Right atrium auricular region (tissue), 2 donors: ENCODE data around the gene MGST2. TPM values are rescaled to one million over a fixed set of nuclear protein-coding genes. Genes with fewer than 3 reads are reported as not detected.

ENCODE experiments used
- DNase-seq: peaks from one replicate; pipeline ENCODE4 v3.0.0-alpha.2; 2019; ENCODE audit warnings: low spot score
- H3K27ac ChIP-seq, 2 donors: fragments of 200-600 bp; sonication (generic); 1 replicate in 1 of 2; 2 replicates in 1 of 2; pipeline ENCODE4 v1.5.1; 2016 to 2019
- H3K27me3 ChIP-seq, 2 donors: fragments of 200-600 bp; sonication (generic); one replicate each; pipeline versions ENCODE4 v1.5.1 to v1.6.0; 2017 to 2019
- H3K36me3 ChIP-seq: fragments of 200-600 bp; sonication (generic); one replicate; pipeline ENCODE4 v1.5.1; 2016
- H3K4me1 ChIP-seq, 2 donors: fragments of 200-600 bp; sonication (generic); one replicate each; pipeline versions ENCODE4 v1.5.1 to v1.6.0; 2017 to 2019
- H3K4me3 ChIP-seq, 2 donors: fragments of 200-600 bp; sonication (generic); 1 replicate in 1 of 2; 2 replicates in 1 of 2; pipeline ENCODE4 v1.5.1; 2017 to 2019; ENCODE audit warnings: mild to moderate bottlenecking in 1 of 2, moderate library complexity in 1 of 2
- H3K9me3 ChIP-seq, 2 donors: fragments of 200-600 bp; sonication (generic); one replicate each; pipeline ENCODE4 v1.5.1; 2019
- total RNA-seq, 2 donors: library from RNA; depleted of rRNA; stranded (reverse); fragments of >200 nt; gene quantifications; one replicate each; pipeline ENCODE4 v1.1.0, GENCODE V29; 2016
- TF ChIP-seq, protein P1 (sequence below), 2 donors: fragments of 200-600 bp; sonication (generic); IDR thresholded peaks; one replicate each; pipeline ENCODE4 v1.5.1; 2019; ENCODE audit warnings: antibody characterized with exemption in 2 of 2

MGST2 gene
- total RNA-seq, 2 donors from 2014 or later: 77.4 to 129 TPM

DNA sequence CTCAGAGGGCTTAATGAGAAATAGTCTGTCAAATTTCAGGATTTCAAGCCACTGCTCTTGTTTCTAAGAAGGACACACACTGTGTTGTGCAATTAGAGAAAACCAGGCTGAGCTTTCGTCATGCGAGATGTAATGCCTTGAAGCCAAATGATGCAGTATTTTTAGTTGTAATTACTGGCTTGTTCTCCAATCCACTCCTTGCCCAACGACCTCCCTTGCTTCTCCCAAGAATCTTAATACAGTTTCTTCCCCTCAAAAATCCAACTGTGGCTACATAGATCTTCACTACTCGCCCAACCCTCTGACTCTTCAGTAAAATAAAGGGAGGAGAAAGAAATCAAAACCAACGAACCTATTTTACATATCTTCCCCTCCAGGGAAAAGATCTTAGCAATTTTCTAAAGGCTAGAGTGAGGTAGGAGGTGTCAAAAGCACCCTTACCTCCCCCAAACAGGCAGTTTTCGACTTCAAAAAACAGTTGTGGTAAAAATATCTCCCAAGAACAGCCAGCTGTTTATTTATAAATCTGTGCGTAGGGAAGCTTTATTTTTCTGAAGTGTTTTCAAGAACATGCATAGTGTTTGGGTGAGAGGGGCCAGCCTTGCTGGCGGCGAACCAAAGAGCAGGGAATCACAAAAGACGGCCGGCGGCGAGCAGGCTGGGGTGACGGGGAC lies 68.7 kb downstream of the MGST2 start:
- Histone ChIP-seq H3K27me3 (no peaks in the 10 kb centered on the region), H3K4me3 (peak overlapping the region; percentile 36 to 54), H3K9me3 (no peaks in the 10 kb centered on the region), H3K36me3 (no peaks in the 10 kb centered on the region), H3K27ac (peak overlapping the region; percentile 82 to 87), H3K4me1 (peaks cover 0 to 39% of the 10 kb centered on the region in 2 donors)
- peak; percentile 76 for DNase-seq
- TF ChIP-seq, protein P1, sequence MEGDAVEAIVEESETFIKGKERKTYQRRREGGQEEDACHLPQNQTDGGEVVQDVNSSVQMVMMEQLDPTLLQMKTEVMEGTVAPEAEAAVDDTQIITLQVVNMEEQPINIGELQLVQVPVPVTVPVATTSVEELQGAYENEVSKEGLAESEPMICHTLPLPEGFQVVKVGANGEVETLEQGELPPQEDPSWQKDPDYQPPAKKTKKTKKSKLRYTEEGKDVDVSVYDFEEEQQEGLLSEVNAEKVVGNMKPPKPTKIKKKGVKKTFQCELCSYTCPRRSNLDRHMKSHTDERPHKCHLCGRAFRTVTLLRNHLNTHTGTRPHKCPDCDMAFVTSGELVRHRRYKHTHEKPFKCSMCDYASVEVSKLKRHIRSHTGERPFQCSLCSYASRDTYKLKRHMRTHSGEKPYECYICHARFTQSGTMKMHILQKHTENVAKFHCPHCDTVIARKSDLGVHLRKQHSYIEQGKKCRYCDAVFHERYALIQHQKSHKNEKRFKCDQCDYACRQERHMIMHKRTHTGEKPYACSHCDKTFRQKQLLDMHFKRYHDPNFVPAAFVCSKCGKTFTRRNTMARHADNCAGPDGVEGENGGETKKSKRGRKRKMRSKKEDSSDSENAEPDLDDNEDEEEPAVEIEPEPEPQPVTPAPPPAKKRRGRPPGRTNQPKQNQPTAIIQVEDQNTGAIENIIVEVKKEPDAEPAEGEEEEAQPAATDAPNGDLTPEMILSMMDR (IDR thresholded peaks at IDR 0.05): no peak

DNA sequence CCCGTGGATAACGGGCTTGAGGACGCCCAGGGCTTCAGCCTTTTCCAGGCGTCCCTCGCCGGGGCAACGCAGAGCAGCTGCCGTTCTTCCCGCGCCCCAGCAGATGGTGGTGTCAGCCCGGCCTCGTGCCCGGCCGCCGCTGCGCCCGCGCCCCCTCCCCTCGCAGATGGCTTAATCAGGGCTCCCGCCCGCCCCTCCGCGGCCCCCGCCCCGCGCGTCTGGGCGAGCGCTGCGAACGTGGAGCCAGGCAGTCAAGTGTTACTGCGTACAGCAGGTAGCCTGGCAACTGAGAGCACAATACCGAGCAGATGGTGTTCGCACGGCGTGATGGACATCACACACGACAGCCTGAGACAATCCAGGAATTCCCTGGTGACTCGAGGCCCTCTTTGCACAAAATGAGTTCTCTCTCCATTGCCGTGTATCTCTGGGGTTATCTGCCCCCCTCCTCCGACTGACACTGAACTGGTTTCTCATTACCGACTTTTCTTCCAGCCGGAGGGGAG lies 69.3 kb downstream of the MGST2 start:
- H3K4me1 ChIP-seq: peaks cover 0 to 42% of the 10 kb centered on the region in 2 donors
- H3K27ac ChIP-seq: peak overlapping the region; percentile 82 to 87
- H3K36me3 ChIP-seq: no peaks in the 10 kb centered on the region

DNA sequence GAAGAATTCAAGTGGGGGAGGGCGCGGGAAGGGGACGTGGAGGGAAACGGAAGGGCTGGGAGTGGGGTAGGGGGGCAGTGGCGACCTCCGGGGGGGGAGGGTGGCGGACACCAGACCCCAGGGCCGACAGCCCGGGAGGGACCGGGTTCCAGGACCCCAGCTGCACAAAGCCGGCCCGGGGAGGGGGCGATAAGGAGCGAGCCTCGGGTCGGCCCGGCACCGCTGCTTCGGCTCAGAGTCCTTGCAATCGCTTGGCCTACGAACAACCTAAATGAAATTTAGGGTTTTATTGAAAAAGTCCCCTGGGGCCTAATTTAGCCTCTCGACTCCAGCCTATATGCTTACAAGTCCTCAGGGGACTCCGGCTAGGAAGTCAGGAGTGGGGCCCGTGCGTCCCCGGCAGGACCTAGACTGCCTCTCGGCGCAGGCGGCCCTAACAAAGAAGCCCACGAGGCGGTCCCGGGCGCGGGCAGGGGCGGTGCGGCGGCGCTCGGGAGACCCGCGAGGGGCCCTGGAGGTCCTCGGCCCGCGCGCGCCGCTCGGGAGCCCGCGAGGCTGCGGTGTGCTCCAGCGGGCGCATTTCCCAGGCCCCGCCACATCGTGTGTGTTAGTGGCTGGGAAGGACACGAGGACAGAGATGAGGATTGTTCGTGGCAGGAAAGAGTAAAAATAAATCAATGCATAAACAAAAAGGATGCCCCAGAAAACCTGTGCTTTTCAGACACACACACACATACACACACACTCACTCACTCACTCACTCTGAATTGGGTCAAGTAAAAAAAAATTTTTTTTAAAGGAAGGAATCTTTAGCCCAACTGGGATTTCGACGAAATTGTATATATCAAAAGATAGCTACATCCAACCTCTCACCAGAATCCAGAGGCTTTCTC lies 70.0 kb downstream of the MGST2 start:
- Histone ChIP-seq H3K27me3 (no peaks in the 10 kb centered on the region), H3K4me3 (peak overlapping the region; percentile 36 to 54), H3K27ac (peak overlapping the region; percentile 82 to 87), H3K36me3 (no peaks in the 10 kb centered on the region), H3K9me3 (no peaks in the 10 kb centered on the region), H3K4me1 (peaks cover 0 to 49% of the 10 kb centered on the region in 2 donors)
- TF ChIP-seq, protein P1 (IDR thresholded peaks at IDR 0.05): no peak
- DNase-seq: peak; percentile 57

More for the DNA sequence above, 69.3 kb downstream of the MGST2 start:
- TF ChIP-seq, protein P1 (IDR thresholded peaks at IDR 0.05): peak; percentile 78 to 97
- Histone ChIP-seq H3K27me3 (no peaks in the 10 kb centered on the region), H3K9me3 (no peaks in the 10 kb centered on the region), H3K4me3 (peak overlapping the region; percentile 36 to 54)
- peak; percentile 90 for DNase-seq

DNA sequence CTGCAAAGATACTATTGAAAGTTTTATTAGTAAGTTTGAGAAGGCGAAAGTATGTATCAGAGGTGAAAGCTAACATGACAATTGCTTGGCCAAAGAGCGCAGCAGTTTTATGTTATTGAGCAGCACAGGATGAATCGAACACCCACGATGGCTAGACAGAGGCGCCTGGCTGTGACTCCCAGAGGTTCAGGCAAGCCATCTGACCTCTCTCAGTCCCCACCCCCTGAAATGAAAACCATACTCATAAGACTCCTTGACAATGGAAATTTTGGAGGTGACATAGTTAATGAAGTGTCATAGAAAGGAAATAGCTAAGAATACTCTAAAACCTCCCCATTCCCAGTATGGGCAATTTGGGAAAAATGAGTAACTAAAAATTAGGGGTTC lies 70.6 kb downstream of the MGST2 start:
- peak; percentile 54 for DNase-seq
- Histone ChIP-seq H3K27me3 (no peaks in the 10 kb centered on the region), H3K4me3 (no peak overlapping the region), H3K27ac (peak overlapping the region in 1 of 2 donors; percentile 87), H3K36me3 (no peaks in the 10 kb centered on the region), H3K4me1 (peaks cover 0 to 56% of the 10 kb centered on the region in 2 donors), H3K9me3 (no peaks in the 10 kb centered on the region)
- TF ChIP-seq, protein P1 (IDR thresholded peaks at IDR 0.05): no peak

DNA sequence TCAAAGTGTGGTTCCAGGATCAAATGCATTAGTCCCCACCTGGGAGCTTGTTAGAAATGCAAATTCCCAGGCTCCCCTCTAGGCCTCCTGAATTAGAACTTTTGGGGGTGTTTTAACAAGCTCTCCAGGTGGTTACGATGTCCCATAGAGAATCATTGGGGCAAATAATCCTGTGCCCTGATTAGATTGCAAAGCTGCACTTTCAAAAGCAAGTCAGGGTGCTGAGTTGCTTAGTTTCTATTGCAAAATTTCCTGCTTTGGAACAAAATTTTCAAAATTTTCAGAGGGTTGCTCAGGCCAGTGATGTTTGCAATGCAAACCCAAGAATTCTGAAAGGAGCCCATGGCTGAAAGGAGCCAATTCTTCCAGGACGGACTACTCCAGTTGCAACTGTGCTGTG lies 71.0 kb downstream of the MGST2 start:
- Histone ChIP-seq H3K27ac (peak overlapping the region in 1 of 2 donors; percentile 87), H3K4me3 (no peak overlapping the region), H3K27me3 (no peaks in the 10 kb centered on the region), H3K4me1 (peaks cover 0 to 58% of the 10 kb centered on the region in 2 donors), H3K9me3 (no peaks in the 10 kb centered on the region), H3K36me3 (no peaks in the 10 kb centered on the region)
- peak; percentile 53 for DNase-seq
- TF ChIP-seq, protein P1 (IDR thresholded peaks at IDR 0.05): no peak
